ENCODE data around the gene ELK3. TPM values are rescaled to one million over a fixed set of nuclear protein-coding genes. Genes with fewer than 3 reads are reported as not detected.
"Not testable (repeated sequence)": the region's sequence is repeated elsewhere in the genome, so short reads cannot be mapped to it uniquely, and the experiment has no call there.

The ELK3 gene
- total RNA-seq, 2 donors from 2014 or later = 18.4 to 28.7 TPM

- ATAC-seq; DNase-seq; intact Hi-C loops (cut with DNase I): not testable (repeated sequence)
Measured at GRCh38 chr12:96317801-96318200, 123.6 kb downstream of the ELK3 start.

Other genes starting within 250 kb of the ELK3 start
- under 1 TPM; 0.26 to 0.27 TPM for gene HAL, start 198.0 kb upstream of the ELK3 start, total RNA-seq
- gene LTA4H, start 158.8 kb upstream of the ELK3 start, total RNA-seq = 10 to 100 TPM; 35.3 to 40.3 TPM
- gene CDK17, start 206.1 kb downstream of the ELK3 start, total RNA-seq = 10 to 100 TPM; 17.0 to 35.6 TPM

Data from left cardiac atrium (tissue), 4 donors.